NCI-H524 (cell line): ENCODE data around the gene KBTBD4.
A peak's percentile ranks its signal among the peaks of the same experiment; 100 is the strongest.

Experiments used
- DNase-seq, 2 experiments: peaks; one replicate each; lab custom pipeline; 2025; lab: John Stamatoyannopoulos, UW

KBTBD4 gene

GRCh38 chr11:47524291-47524874, 54.4 kb downstream of the KBTBD4 start:
- peak in 1 of 2 experiments; percentile 36 for DNase-seq

- no peak for DNase-seq
These were observed 55.1 kb downstream of the KBTBD4 start for GRCh38 chr11:47523490-47524225.
